HG03025 (cell line): ENCODE data around the gene KLC3.
"Not testable (repeated sequence)": the region's sequence is repeated elsewhere in the genome, so short reads cannot be mapped to it uniquely, and the experiment has no call there.

Experiments used
- ATAC-seq: cut with Tn5 transposase; IDR thresholded peaks from one replicate; pipeline ENCODE4 v1.9.1; 2021; ENCODE audit warnings: mild to moderate bottlenecking, moderate library complexity; ENCODE audit not compliant: unreplicated experiment, low FRiP score

The KLC3 gene

GRCh38 chr19:45314708-45315245, 25.8 kb upstream of the KLC3 start:
- no peak for ATAC-seq

- ATAC-seq: no peak
Observed at GRCh38 chr19:45315304-45315703, 25.2 kb upstream of the KLC3 start.

- no peak for ATAC-seq
Observed at GRCh38 chr19:45320997-45321775, 19.4 kb upstream of the KLC3 start.

GRCh38 chr19:45321848-45322247, 18.7 kb upstream of the KLC3 start:
- no peak for ATAC-seq

GRCh38 chr19:45322311-45322710, 18.2 kb upstream of the KLC3 start:
- ATAC-seq: no peak

GRCh38 chr19:45322744-45323281, 17.7 kb upstream of the KLC3 start, which contains the start of gene CKM:
Gene CKM (minus strand): TSS chr19:45322875. CDS start chr19:45319713, 3,162 bp downstream.
- no peak for ATAC-seq

GRCh38 chr19:45323671-45324081, 16.9 kb upstream of the KLC3 start:
- ATAC-seq: no peak

- no peak for ATAC-seq
Observed at GRCh38 chr19:45324349-45324907, 16.1 kb upstream of the KLC3 start.

GRCh38 chr19:45327404-45328143, 13.0 kb upstream of the KLC3 start:
- no peak for ATAC-seq

GRCh38 chr19:45331411-45331810, 9.1 kb upstream of the KLC3 start:
- no peak for ATAC-seq

GRCh38 chr19:45333609-45334303, 6.8 kb upstream of the KLC3 start:
- no peak for ATAC-seq

- not testable (repeated sequence) for ATAC-seq
Observed at GRCh38 chr19:45334881-45335280, 5.7 kb upstream of the KLC3 start.

- ATAC-seq: no peak
Observed at GRCh38 chr19:45336696-45337251, 3.8 kb upstream of the KLC3 start.

GRCh38 chr19:45339629-45340028, 921 bp upstream of the KLC3 start:
- no peak for ATAC-seq

- no peak for ATAC-seq
Observed at GRCh38 chr19:45340899-45341453, 426 bp downstream of the KLC3 start.

- no peak for ATAC-seq
Observed at GRCh38 chr19:45342911-45343310, 2.4 kb downstream of the KLC3 start.

GRCh38 chr19:45344621-45345505, 4.3 kb downstream of the KLC3 start:
- ATAC-seq: no peak

- no peak for ATAC-seq
Observed at GRCh38 chr19:45345506-45345860, 4.9 kb downstream of the KLC3 start.

- ATAC-seq: no peak
Observed at GRCh38 chr19:45346449-45346848, 5.9 kb downstream of the KLC3 start.
